ENCODE measurements around the gene SUMF1.

- no peak for TF ChIP-seq CTCF (IDR thresholded peaks at IDR 0.05)
- TF ChIP-seq POLR2A (IDR thresholded peaks at IDR 0.05), result no peak
Observed at GRCh38 chr3:4472766-4473165, 5.7 kb upstream of the SUMF1 start.
